Osteoblast (primary cell): ENCODE results near the gene GPC5. TPM values are rescaled to one million over a fixed set of nuclear protein-coding genes. Genes with fewer than 3 reads are reported as not detected.
"Not testable (repeated sequence)": the region's sequence is repeated elsewhere in the genome, so short reads cannot be mapped to it uniquely, and the experiment has no call there.

Experiments used
- DNase-seq: peaks from one replicate; pipeline ENCODE4 v3.0.0; 2011; ENCODE audit warnings: low spot score, mixed read lengths; ENCODE audit not compliant: insufficient read length; ENCODE audit errors: missing footprints
- H2AFZ ChIP-seq: 2 replicates; pipeline ENCODE4 v1.6.0; 2011; ENCODE audit warnings: mild to moderate bottlenecking, low read length
- H3K27ac ChIP-seq: 2 replicates; pipeline ENCODE4 v1.5.1; 2011; ENCODE audit warnings: mild to moderate bottlenecking, low read depth, low read length, moderate library complexity
- H3K27me3 ChIP-seq: 2 replicates; pipeline ENCODE4 v1.6.0; 2012; ENCODE audit warnings: mild to moderate bottlenecking, control low read depth, inconsistent platforms, low read length, moderate library complexity; ENCODE audit not compliant: insufficient read depth
- H3K36me3 ChIP-seq: 2 replicates; pipeline ENCODE4 v1.5.1; 2011; ENCODE audit warnings: mild to moderate bottlenecking, low read length, control low read depth, moderate library complexity; ENCODE audit not compliant: insufficient read depth
- H3K4me1 ChIP-seq: 2 replicates; pipeline ENCODE4 v1.5.1; 2011; ENCODE audit warnings: mild to moderate bottlenecking, low read length, control low read depth, moderate library complexity; ENCODE audit not compliant: insufficient read depth
- H3K4me2 ChIP-seq: 2 replicates; pipeline ENCODE4 v1.6.0; 2011; ENCODE audit warnings: mild to moderate bottlenecking, low read length; ENCODE audit not compliant: insufficient read depth
- H3K4me3 ChIP-seq: fragments of 200-600 bp; sonication (generic); 3 replicates; pipeline ENCODE4 v1.5.1; 2012; ENCODE audit warnings: mild to moderate bottlenecking, low read length, inconsistent platforms; ENCODE audit not compliant: insufficient read depth
- H3K79me2 ChIP-seq: 2 replicates; pipeline ENCODE4 v1.6.0; 2012; ENCODE audit warnings: mild to moderate bottlenecking, low read length, control low read depth, inconsistent platforms; ENCODE audit not compliant: insufficient read depth
- H3K9me3 ChIP-seq: 2 replicates; pipeline ENCODE4 v1.5.1; 2011; ENCODE audit warnings: low read depth, low read length, control low read depth
- H4K20me1 ChIP-seq: 2 replicates; pipeline ENCODE4 v1.6.0; 2012; ENCODE audit warnings: mild to moderate bottlenecking, low read length, control low read depth; ENCODE audit not compliant: insufficient read depth
- CTCF ChIP-seq: IDR thresholded peaks from 2 replicates; pipeline ENCODE4 v1.5.1; 2011; ENCODE audit warnings: mild to moderate bottlenecking, low read depth, low read length, moderate library complexity; ENCODE audit errors: extremely low read depth
- total RNA-seq: library from RNA; depleted of rRNA; stranded (reverse); fragments of >200 nt; gene quantifications from 2 replicates; pipeline ENCODE4 v1.2.3, GENCODE V29; 2012

The GPC5 gene
- total RNA-seq, 1 donor, result 0.36 TPM

DNA sequence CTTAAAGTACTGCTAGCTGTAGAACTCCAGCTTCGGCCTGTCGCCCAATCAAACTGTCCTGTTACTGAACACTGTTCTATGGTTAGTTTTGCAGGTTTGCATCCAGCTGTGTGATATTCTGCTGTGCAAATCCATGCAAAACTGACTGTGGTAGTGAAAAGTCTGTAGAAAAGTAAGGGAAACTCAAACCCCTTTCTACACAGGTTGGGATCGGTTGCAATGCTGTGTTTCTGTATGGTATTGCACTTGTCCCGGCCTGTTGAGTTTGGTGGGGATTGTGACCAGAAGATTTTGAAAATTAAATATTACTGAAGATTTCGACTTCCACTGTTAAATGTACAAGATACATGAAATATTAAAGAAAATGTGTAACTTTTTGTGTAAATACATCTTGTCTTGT, 47.3 kb upstream of the GPC5 start:
- Histone ChIP-seq H4K20me1 (no peaks in the 10 kb centered on the region), H3K27ac (no peak overlapping the region), H3K27me3 (peaks cover 9% of the 10 kb centered on the region), H3K79me2 (peaks cover 34% of the 10 kb centered on the region), H2AFZ (no peak overlapping the region), H3K4me2 (peak overlapping the region; percentile 96), H3K9me3 (no peaks in the 10 kb centered on the region), H3K4me1 (peaks cover 21% of the 10 kb centered on the region), H3K4me3 (no peak overlapping the region), H3K36me3 (peaks cover 31% of the 10 kb centered on the region)
- DNase-seq, result peak; percentile 18
- no peak for TF ChIP-seq CTCF

- Histone ChIP-seq H3K9me3 (no peaks in the 10 kb centered on the region), H4K20me1 (no peaks in the 10 kb centered on the region), H3K4me1 (peaks cover 18% of the 10 kb centered on the region), H3K27me3 (peaks cover under 1% of the 10 kb centered on the region), H3K4me3 (no peak overlapping the region), H3K36me3 (peaks cover 31% of the 10 kb centered on the region), H3K79me2 (peaks cover 34% of the 10 kb centered on the region), H3K4me2 (no peak overlapping the region), H2AFZ (no peak overlapping the region), H3K27ac (no peak overlapping the region)
- DNase-seq, result no peak
- TF ChIP-seq CTCF, result no peak
These were observed 46.4 kb upstream of the GPC5 start for GRCh38 chr13:91351980-91352379.

DNA sequence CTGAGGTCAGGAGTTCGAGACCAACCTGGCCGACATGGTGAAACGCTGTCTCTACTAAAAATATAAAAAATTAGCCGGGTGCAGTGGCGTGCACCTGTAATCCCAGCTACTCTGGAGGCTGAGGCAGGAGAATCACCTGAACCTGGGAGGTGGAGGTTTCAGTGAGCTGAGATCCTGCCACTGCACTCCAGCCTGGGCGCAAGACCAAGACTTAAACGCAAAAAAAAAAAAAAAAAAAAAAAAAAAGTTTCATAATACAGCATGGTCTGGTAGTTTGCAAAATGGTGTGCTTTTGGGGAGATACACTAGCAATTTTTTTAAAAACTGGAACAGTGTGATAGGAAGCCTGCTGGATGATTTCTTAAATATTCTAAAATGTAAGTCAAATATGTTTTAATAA, 45.5 kb upstream of the GPC5 start:
- not testable (repeated sequence) for H4K20me1 ChIP-seq, DNase-seq, H3K4me3 ChIP-seq, H3K9me3 ChIP-seq, H3K27me3 ChIP-seq, H3K4me2 ChIP-seq, H3K27ac ChIP-seq, H2AFZ ChIP-seq
- Histone ChIP-seq H3K36me3 (peaks cover 31% of the 10 kb centered on the region), H3K79me2 (peaks cover 34% of the 10 kb centered on the region), H3K4me1 (peaks cover 16% of the 10 kb centered on the region)

DNA sequence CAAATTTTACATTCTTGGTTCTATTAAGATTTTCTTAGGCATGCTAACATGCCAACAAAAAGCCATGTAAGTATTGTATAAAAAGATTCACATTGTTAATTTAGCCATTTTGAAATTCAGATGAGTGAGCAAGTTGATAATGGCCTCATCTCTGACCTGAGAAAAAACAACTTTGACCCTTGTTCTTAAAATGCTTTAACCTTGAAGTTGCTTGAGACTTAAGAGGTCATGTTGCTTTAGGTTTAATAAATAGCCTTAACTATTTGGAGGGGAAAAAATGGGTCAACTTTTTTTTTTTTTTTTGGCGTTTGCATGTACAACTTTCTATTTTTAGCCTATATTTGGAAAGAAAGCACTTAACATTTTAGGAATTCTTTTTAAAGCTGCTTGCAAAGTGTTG, 44.9 kb upstream of the GPC5 start:
- Histone ChIP-seq H4K20me1 (no peaks in the 10 kb centered on the region), H3K27ac (no peak overlapping the region), H3K4me2 (no peak overlapping the region), H3K9me3 (no peaks in the 10 kb centered on the region), H2AFZ (no peak overlapping the region), H3K79me2 (peaks cover 34% of the 10 kb centered on the region), H3K36me3 (peaks cover 31% of the 10 kb centered on the region), H3K27me3 (no peaks in the 10 kb centered on the region), H3K4me3 (no peak overlapping the region), H3K4me1 (peaks cover 16% of the 10 kb centered on the region)
- no peak for TF ChIP-seq CTCF
- DNase-seq, result no peak
